CD4-positive, alpha-beta T cell (primary cell): ENCODE results near the gene FBL. TPM values are rescaled to one million over a fixed set of nuclear protein-coding genes. Genes with fewer than 3 reads are reported as not detected.
A peak's percentile ranks its signal among the peaks of the same experiment; 100 is the strongest.

ENCODE experiments used
- ATAC-seq: fragments of 200-7000 bp; cut with Tn5 transposase; one replicate; pipeline ENCODE4 v1.10.0; 2022; ENCODE audit warnings: mild to moderate bottlenecking; ENCODE audit not compliant: poor library complexity
- CTCF ChIA-PET: fragments of 350-600 bp; sonication (Branson Sonifier 250); formaldehyde crosslinking; loops from one replicate; lab custom pipeline; 2021; ENCODE audit warnings: antibody characterized with exemption, inconsistent platforms; lab: Charles Lee
- POLR2A ChIA-PET: fragments of 350-600 bp; sonication (Branson Sonifier 250); formaldehyde crosslinking; loops from one replicate; lab custom pipeline; 2021; ENCODE audit warnings: antibody characterized with exemption, inconsistent platforms; lab: Charles Lee
- DNase-seq, 14 experiments: peaks; one replicate each; pipeline ENCODE4 v3.0.0-alpha.2; 2013 to 2020; ENCODE audit warnings: mixed read lengths in 2 of 14
- H3K27ac ChIP-seq, 2 donors: one replicate each; pipeline versions ENCODE4 v1.5.1 to v1.7.0; 2013; ENCODE audit warnings: low read length in 2 of 2, low read depth in 1 of 2, mild to moderate bottlenecking in 1 of 2
- H3K27me3 ChIP-seq, 2 experiments: 1 replicate in 1 of 2; 2 replicates in 1 of 2; pipeline versions ENCODE4 v1.6.1 to v1.7.0; 2013; ENCODE audit warnings: low read length in 2 of 2, control low read depth in 1 of 2, mild to moderate bottlenecking in 1 of 2, moderate library complexity in 1 of 2; ENCODE audit not compliant: insufficient read depth in 2 of 2, control insufficient read depth in 1 of 2
- H3K36me3 ChIP-seq: one replicate; pipeline ENCODE4 v1.6.1; 2013; ENCODE audit warnings: low read length, control low read depth; ENCODE audit not compliant: insufficient read depth
- H3K4me1 ChIP-seq: one replicate; pipeline ENCODE4 v1.6.1; 2013; ENCODE audit warnings: low read length, control low read depth; ENCODE audit not compliant: insufficient read depth
- H3K4me3 ChIP-seq: one replicate; pipeline ENCODE4 v1.5.1; 2013; ENCODE audit warnings: mild to moderate bottlenecking, low read length, moderate library complexity
- H3K9me3 ChIP-seq, 2 experiments: 1 replicate in 1 of 2; 2 replicates in 1 of 2; pipeline versions ENCODE4 v1.6.1 to v1.7.0; 2013; ENCODE audit warnings: low read length in 2 of 2, mild to moderate bottlenecking in 2 of 2, control low read depth in 1 of 2, moderate library complexity in 1 of 2; ENCODE audit not compliant: control insufficient read depth in 1 of 2, insufficient read depth in 1 of 2
- H3K27ac Mint-ChIP-seq: one replicate; pipeline ENCODE4 v1.8.0; 2020; ENCODE audit warnings: mixed read lengths
- H3K27me3 Mint-ChIP-seq: one replicate; pipeline ENCODE4 v1.8.0; 2021; ENCODE audit warnings: mixed read lengths
- H3K36me3 Mint-ChIP-seq: one replicate; pipeline ENCODE4 v1.8.0; 2021; ENCODE audit warnings: low read depth, mixed read lengths
- H3K4me1 Mint-ChIP-seq: one replicate; pipeline ENCODE4 v1.8.0; 2021; ENCODE audit warnings: low read depth, mixed read lengths
- H3K4me3 Mint-ChIP-seq: one replicate; pipeline ENCODE4 v1.8.0; 2020; ENCODE audit warnings: mild to moderate bottlenecking, mixed read lengths
- H3K9me3 Mint-ChIP-seq: one replicate; pipeline ENCODE4 v1.8.0; 2020; ENCODE audit warnings: mixed read lengths
- intact Hi-C, 2 experiments: fragments of 100-400 bp; cut with DNase I in 1 of 2; cut with micrococcal nuclease in 1 of 2; formaldehyde crosslinking; loops; one replicate each; pipeline versions ENCODE4 v1.15.1 to v1.9.0; 2023 to 2025; cut with DNase I, micrococcal nuclease
- total RNA-seq, 174 experiments: library from RNA in 2 of 174; stranded (reverse) in 2 of 174; gene quantifications; one replicate each; pipeline ENCODE4 v1.2.3 and lab custom pipeline; 2021 to 2026
- TF ChIP-seq, protein P1 (sequence below): fragments of 200-600 bp; IDR thresholded peaks from one replicate; pipeline ENCODE4 v1.8.0; 2022; ENCODE audit warnings: antibody characterized with exemption, mild to moderate bottlenecking

The FBL gene
- total RNA-seq, 2 experiments from 2014 or later, result 267 to 287 TPM

DNA sequence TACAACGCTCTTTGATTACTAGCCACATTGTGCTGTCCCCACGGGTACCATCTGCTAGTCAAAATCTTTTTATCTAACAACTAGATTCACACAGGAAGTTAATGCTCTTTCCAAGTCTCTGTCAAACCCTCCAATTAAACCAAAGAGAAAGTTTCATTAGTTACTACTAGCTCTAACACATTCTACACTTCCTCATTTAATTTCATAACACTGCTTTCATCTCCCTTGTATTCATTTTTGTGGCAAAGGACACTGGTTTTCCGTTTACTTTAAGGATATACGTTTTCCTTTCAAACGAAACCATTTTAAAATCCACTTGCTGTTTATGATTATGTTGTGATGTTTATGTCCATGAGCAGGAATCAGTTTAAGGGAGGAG is 17.5 kb downstream of the FBL start:
- no peak overlapping the region for H3K4me3 ChIP-seq
- ChIA-PET POLR2A (interaction anchor here (1.2 kb wide), 1 partner anchor 520 kb away, joined by 3 read pairs; the partner anchor contains the start of genes C19orf47 and PLD3), CTCF (interaction anchor here (1.0 kb wide), 2 partner anchors 15 to 36 kb away, joined by 3 to 4 read pairs; no protein-coding TSS in a partner anchor)
- H3K9me3 ChIP-seq, result no peaks in the 10 kb centered on the region
- H3K4me3 Mint-ChIP-seq, result no peak overlapping the region
- peaks cover 52% of the 10 kb centered on the region for H3K36me3 ChIP-seq
- no peak overlapping the region for H3K27ac ChIP-seq
- H3K4me1 ChIP-seq, result peaks cover 48% of the 10 kb centered on the region
- no peak overlapping the region for H3K27ac Mint-ChIP-seq
- peaks cover 57% of the 10 kb centered on the region for H3K36me3 Mint-ChIP-seq
- DNase-seq (peak in 1 of 14 experiments; percentile 48), ATAC-seq (no peak)
- H3K4me1 Mint-ChIP-seq, result peaks cover 15% of the 10 kb centered on the region
- TF ChIP-seq, protein P1, sequence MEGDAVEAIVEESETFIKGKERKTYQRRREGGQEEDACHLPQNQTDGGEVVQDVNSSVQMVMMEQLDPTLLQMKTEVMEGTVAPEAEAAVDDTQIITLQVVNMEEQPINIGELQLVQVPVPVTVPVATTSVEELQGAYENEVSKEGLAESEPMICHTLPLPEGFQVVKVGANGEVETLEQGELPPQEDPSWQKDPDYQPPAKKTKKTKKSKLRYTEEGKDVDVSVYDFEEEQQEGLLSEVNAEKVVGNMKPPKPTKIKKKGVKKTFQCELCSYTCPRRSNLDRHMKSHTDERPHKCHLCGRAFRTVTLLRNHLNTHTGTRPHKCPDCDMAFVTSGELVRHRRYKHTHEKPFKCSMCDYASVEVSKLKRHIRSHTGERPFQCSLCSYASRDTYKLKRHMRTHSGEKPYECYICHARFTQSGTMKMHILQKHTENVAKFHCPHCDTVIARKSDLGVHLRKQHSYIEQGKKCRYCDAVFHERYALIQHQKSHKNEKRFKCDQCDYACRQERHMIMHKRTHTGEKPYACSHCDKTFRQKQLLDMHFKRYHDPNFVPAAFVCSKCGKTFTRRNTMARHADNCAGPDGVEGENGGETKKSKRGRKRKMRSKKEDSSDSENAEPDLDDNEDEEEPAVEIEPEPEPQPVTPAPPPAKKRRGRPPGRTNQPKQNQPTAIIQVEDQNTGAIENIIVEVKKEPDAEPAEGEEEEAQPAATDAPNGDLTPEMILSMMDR, result no peak
- no peaks in the 10 kb centered on the region for H3K9me3 Mint-ChIP-seq
- H3K27me3 ChIP-seq, result no peaks in the 10 kb centered on the region
- intact Hi-C loops, result loop anchor here in 1 of 2 experiments (10.0 kb wide), 1 partner anchor 616 kb away; the partner anchor contains the start of gene SERTAD3
- no peaks in the 10 kb centered on the region for H3K27me3 Mint-ChIP-seq

DNA sequence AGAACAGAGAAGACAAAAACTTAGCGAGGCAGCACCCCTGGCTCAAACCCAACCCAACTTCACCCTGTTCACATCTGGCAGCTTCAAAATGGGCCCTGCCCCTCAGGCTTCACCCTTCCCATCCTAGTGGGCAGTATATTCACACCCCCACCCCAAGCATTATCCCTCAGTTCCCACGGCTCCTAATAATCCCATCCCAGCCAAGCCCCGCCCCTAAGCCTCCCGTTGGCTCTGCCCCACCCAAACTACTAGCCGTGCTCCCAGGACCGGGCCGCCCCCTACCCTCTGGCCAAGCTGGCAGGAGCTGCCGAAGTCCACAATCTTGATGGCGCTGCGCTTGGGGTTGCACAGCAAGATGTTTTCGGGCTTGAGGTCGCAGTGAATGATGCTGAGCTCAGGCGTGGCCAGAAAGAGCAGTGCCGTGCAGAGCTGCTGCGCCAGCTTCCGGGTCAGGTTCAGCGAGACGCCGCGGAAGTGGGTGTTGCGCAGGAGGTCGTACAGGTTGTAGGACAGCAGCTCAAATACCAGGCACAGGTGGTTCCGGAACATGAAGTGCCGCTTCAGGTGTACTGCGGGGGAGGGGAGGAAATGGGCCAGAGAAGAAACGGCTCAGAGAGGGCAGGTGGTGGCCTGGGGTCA is 18.0 kb downstream of the FBL start:
- H3K9me3 ChIP-seq, result no peaks in the 10 kb centered on the region
- no peak overlapping the region for H3K27ac Mint-ChIP-seq
- ATAC-seq, result no peak
- H3K9me3 Mint-ChIP-seq, result no peaks in the 10 kb centered on the region
- TF ChIP-seq, protein P1, result no peak
- CTCF ChIA-PET, result interaction anchor here (1.0 kb wide), 2 partner anchors 15 to 35 kb away, joined by 3 to 4 read pairs; no protein-coding TSS in a partner anchor
- POLR2A ChIA-PET, result interaction anchor here (1.2 kb wide), 1 partner anchor 520 kb away, joined by 3 read pairs; the partner anchor contains the start of genes C19orf47 and PLD3
- peak overlapping the region; percentile 25 for H3K4me3 Mint-ChIP-seq
- H3K27me3 Mint-ChIP-seq, result no peaks in the 10 kb centered on the region
- H3K4me1 Mint-ChIP-seq, result peaks cover 15% of the 10 kb centered on the region
- H3K36me3 ChIP-seq, result peaks cover 52% of the 10 kb centered on the region
- intact Hi-C loops, result loop anchor here in 1 of 2 experiments (10.0 kb wide), 1 partner anchor 617 kb away; the partner anchor contains the start of gene SERTAD3
- H3K27ac ChIP-seq, result no peak overlapping the region
- no peak overlapping the region for H3K4me3 ChIP-seq
- H3K4me1 ChIP-seq, result peaks cover 50% of the 10 kb centered on the region
- H3K36me3 Mint-ChIP-seq, result peaks cover 57% of the 10 kb centered on the region
- peak in 4 of 14 experiments; percentile 10 to 60 (median 48) for DNase-seq
- no peaks in the 10 kb centered on the region for H3K27me3 ChIP-seq

DNA sequence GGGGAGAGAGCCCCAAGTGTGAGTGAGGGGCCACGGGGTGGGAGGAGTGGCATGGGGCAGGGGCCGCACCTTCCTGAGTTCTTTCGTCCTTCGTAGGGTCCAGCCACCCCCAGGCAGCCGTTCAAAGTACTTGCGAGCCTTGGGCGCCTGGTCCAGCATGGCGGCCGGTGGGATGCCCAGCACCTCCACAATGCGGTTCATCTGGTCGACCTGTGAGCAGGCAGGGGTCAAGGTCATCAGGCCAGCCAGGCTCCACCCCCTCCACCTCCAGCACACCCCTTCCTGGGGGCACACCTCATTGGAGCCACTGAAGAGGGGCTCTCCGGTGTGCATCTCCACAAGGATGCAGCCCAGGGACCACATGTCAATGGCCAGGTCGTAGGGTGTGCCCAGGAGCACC is 19.0 kb downstream of the FBL start:
- intact Hi-C loops, result loop anchor here in 1 of 2 experiments (10.0 kb wide), 1 partner anchor 618 kb away; the partner anchor contains the start of gene SERTAD3
- peaks cover 56% of the 10 kb centered on the region for H3K36me3 ChIP-seq
- Mint-ChIP-seq H3K27me3 (no peaks in the 10 kb centered on the region), H3K27ac (no peak overlapping the region), H3K36me3 (peaks cover 50% of the 10 kb centered on the region), H3K4me3 (no peak overlapping the region), H3K4me1 (peaks cover 6% of the 10 kb centered on the region), H3K9me3 (no peaks in the 10 kb centered on the region)
- H3K9me3 ChIP-seq, result no peaks in the 10 kb centered on the region
- H3K4me1 ChIP-seq, result peaks cover 47% of the 10 kb centered on the region
- no peak overlapping the region for H3K4me3 ChIP-seq
- TF ChIP-seq, protein P1, result no peak
- H3K27me3 ChIP-seq, result no peaks in the 10 kb centered on the region
- no peak for ATAC-seq
- ChIA-PET CTCF (no interaction called here), POLR2A (no interaction called here)
- peak in 1 of 14 experiments; percentile 25 for DNase-seq
- no peak overlapping the region for H3K27ac ChIP-seq
